Smooth muscle cell (in vitro differentiated cells): ENCODE results near the gene GALNT18. TPM values are rescaled to one million over a fixed set of nuclear protein-coding genes. Genes with fewer than 3 reads are reported as not detected.

ENCODE experiments used
- DNase-seq: peaks from one replicate; lab custom pipeline; 2025; ENCODE audit not compliant: unreplicated experiment; lab: John Stamatoyannopoulos, UW
- H2AFZ ChIP-seq: fragments of 200-600 bp; sonication (generic); 2 replicates; pipeline ENCODE4 v1.6.0; 2016; ENCODE audit warnings: antibody characterized with exemption, low read depth, mild to moderate bottlenecking
- H3F3A ChIP-seq: fragments of 200-600 bp; sonication (generic); 2 replicates; pipeline ENCODE4 v1.6.0; 2017; ENCODE audit warnings: antibody characterized with exemption, low read depth
- H3K27ac ChIP-seq: fragments of 200-600 bp; sonication (generic); 2 replicates; pipeline ENCODE4 v1.5.1; 2016; ENCODE audit warnings: low read depth, mild to moderate bottlenecking
- H3K27me3 ChIP-seq: fragments of 200-600 bp; sonication (generic); 2 replicates; pipeline ENCODE4 v1.6.1; 2016; ENCODE audit warnings: low read depth, mild to moderate bottlenecking
- H3K36me3 ChIP-seq: fragments of 200-600 bp; sonication (generic); 2 replicates; pipeline ENCODE4 v1.5.1; 2016; ENCODE audit warnings: low read depth
- H3K4me1 ChIP-seq: fragments of 200-600 bp; sonication (generic); 2 replicates; pipeline ENCODE4 v1.5.1; 2016; ENCODE audit warnings: low read depth
- H3K4me2 ChIP-seq: fragments of 200-600 bp; sonication (generic); 2 replicates; pipeline ENCODE4 v1.6.0; 2016; ENCODE audit warnings: mild to moderate bottlenecking
- H3K4me3 ChIP-seq: fragments of 200-600 bp; sonication (generic); 2 replicates; pipeline ENCODE4 v1.5.1; 2016; ENCODE audit warnings: mild to moderate bottlenecking
- H3K79me2 ChIP-seq: fragments of 200-600 bp; sonication (generic); 2 replicates; pipeline ENCODE4 v1.6.0; 2016; ENCODE audit warnings: low read depth, mild to moderate bottlenecking
- H3K9ac ChIP-seq: fragments of 200-600 bp; sonication (generic); 2 replicates; pipeline ENCODE4 v1.6.0; 2016; ENCODE audit warnings: low read depth
- H3K9me3 ChIP-seq: fragments of 200-600 bp; sonication (generic); replicated peaks from 2 replicates; pipeline ENCODE4 v1.5.1; 2016; ENCODE audit warnings: low read depth
- H4K20me1 ChIP-seq: fragments of 200-600 bp; sonication (generic); 2 replicates; pipeline ENCODE4 v1.6.0; 2016; ENCODE audit warnings: low read depth
- WGBS: methylation state at CpG from one replicate; pipeline ENCODE4 v1.1.7; 2016; ENCODE audit warnings: low lambda C conversion rate; 5-methylcytosine and 5-hydroxymethylcytosine counted together
- polyA plus RNA-seq: library from polyadenylated mRNA; unstranded; fragments of >200 nt; fragmentation: Nextera tagmentation; extraction: Ambion mirVana; gene quantifications from 2 replicates; pipeline ENCODE4 v1.2.1, GENCODE V29; 2016
- total RNA-seq: library from RNA; depleted of rRNA; stranded (reverse); fragments of >200 nt; gene quantifications from 2 replicates; pipeline ENCODE4 v1.2.3, GENCODE V29; 2014
- TF ChIP-seq, protein P1 (sequence below): fragments of 200-600 bp; sonication (generic); IDR thresholded peaks from 2 replicates; pipeline ENCODE4 v1.5.1; 2017; ENCODE audit warnings: borderline replicate concordance, mild to moderate bottlenecking, antibody characterized with exemption; ENCODE audit not compliant: insufficient read depth, poor library complexity, severe bottlenecking

The GALNT18 gene
- total and polyA plus RNA-seq, 2 experiments from 2014 or later = 11.5 to 16.3 TPM

DNA sequence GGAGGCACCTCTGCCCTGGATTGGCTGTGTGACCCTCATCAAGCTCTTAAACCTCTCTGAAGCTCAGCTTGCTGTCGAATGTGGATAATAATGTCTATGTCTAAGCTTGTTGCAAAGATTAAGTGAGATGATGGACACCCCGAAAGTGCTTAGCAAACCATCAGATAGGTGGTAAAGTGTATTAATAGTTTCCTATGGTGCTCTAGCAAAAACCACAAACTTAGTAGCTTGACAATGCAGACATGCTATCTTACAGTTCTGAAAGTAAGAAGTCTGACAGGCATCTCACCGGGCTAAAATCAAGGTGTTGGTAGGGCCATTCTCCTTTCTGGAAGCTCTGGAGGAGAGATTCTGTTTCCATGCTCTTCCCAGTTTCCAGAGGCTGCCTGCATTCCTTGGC, 162.2 kb downstream of the GALNT18 start:
- no peak for DNase-seq
- Histone ChIP-seq H2AFZ (no peak overlapping the region), H3K9me3 (no peaks in the 10 kb centered on the region), H4K20me1 (no peaks in the 10 kb centered on the region), H3K4me1 (peaks cover 7% of the 10 kb centered on the region), H3F3A (peaks cover 2% of the 10 kb centered on the region), H3K27me3 (no peaks in the 10 kb centered on the region), H3K27ac (no peak overlapping the region), H3K79me2 (no peaks in the 10 kb centered on the region), H3K9ac (no peak overlapping the region), H3K4me3 (no peak overlapping the region), H3K36me3 (no peaks in the 10 kb centered on the region), H3K4me2 (no peak overlapping the region)
- 89% methylated on average over 3 of the region's 3 CpGs for WGBS
- TF ChIP-seq, protein P1, sequence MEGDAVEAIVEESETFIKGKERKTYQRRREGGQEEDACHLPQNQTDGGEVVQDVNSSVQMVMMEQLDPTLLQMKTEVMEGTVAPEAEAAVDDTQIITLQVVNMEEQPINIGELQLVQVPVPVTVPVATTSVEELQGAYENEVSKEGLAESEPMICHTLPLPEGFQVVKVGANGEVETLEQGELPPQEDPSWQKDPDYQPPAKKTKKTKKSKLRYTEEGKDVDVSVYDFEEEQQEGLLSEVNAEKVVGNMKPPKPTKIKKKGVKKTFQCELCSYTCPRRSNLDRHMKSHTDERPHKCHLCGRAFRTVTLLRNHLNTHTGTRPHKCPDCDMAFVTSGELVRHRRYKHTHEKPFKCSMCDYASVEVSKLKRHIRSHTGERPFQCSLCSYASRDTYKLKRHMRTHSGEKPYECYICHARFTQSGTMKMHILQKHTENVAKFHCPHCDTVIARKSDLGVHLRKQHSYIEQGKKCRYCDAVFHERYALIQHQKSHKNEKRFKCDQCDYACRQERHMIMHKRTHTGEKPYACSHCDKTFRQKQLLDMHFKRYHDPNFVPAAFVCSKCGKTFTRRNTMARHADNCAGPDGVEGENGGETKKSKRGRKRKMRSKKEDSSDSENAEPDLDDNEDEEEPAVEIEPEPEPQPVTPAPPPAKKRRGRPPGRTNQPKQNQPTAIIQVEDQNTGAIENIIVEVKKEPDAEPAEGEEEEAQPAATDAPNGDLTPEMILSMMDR = no peak

GRCh38 chr11:11458485-11458884, 163.3 kb downstream of the GALNT18 start:
- Histone ChIP-seq H3K9me3 (no peaks in the 10 kb centered on the region), H3K27me3 (no peaks in the 10 kb centered on the region), H3K36me3 (no peaks in the 10 kb centered on the region), H3K4me2 (no peak overlapping the region), H3K4me3 (no peak overlapping the region), H4K20me1 (no peaks in the 10 kb centered on the region), H3K9ac (no peak overlapping the region), H3K79me2 (no peaks in the 10 kb centered on the region), H3K4me1 (peaks cover 3% of the 10 kb centered on the region), H3K27ac (no peak overlapping the region), H3F3A (no peaks in the 10 kb centered on the region), H2AFZ (no peak overlapping the region)
- TF ChIP-seq, protein P1 = no peak
- DNase-seq = no peak
- 85% methylated on average over 9 of the region's 9 CpGs for WGBS

DNA sequence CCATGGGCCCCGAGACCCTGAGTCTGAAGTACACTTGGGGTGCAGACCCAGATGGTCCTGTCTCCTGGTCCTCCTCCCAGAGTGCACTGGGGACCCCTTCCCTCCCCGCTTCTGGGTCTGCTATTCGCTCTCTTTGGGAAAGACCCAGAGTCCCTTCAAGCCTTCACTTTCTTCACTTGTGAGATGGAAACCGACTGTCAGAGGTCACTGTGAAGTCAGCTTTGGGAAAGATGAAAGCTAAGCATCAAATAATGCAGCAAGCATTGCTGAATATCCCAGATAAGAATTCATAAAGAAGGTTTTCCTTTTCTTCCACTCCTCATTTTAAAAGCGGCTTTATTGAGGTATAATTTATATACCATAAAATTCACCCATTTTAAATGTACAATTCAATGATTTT, 163.8 kb downstream of the GALNT18 start:
- Histone ChIP-seq H3K27ac (no peak overlapping the region), H3F3A (no peaks in the 10 kb centered on the region), H3K4me3 (no peak overlapping the region), H3K79me2 (no peaks in the 10 kb centered on the region), H3K36me3 (no peaks in the 10 kb centered on the region), H4K20me1 (no peaks in the 10 kb centered on the region), H3K9ac (no peak overlapping the region), H3K27me3 (no peaks in the 10 kb centered on the region), H3K4me1 (no peaks in the 10 kb centered on the region), H3K4me2 (no peak overlapping the region), H3K9me3 (no peaks in the 10 kb centered on the region), H2AFZ (no peak overlapping the region)
- TF ChIP-seq, protein P1 = no peak
- no peak for DNase-seq
- WGBS = 91% methylated on average over 5 of the region's 5 CpGs

GRCh38 chr11:11456866-11457265, 164.9 kb downstream of the GALNT18 start:
- no peak for DNase-seq
- Histone ChIP-seq H2AFZ (no peak overlapping the region), H3K4me2 (no peak overlapping the region), H3K4me3 (no peak overlapping the region), H3K9ac (no peak overlapping the region), H3K27ac (no peak overlapping the region), H3K27me3 (no peaks in the 10 kb centered on the region), H3K9me3 (no peaks in the 10 kb centered on the region), H4K20me1 (no peaks in the 10 kb centered on the region), H3F3A (no peaks in the 10 kb centered on the region), H3K4me1 (no peaks in the 10 kb centered on the region), H3K36me3 (no peaks in the 10 kb centered on the region), H3K79me2 (no peaks in the 10 kb centered on the region)
- TF ChIP-seq, protein P1 = no peak
- WGBS = 88% methylated on average over 3 of the region's 3 CpGs
